Purkinje cell (primary cell): Measurements from ENCODE around the gene TRIM22. TPM values are rescaled to one million over a fixed set of nuclear protein-coding genes. Genes with fewer than 3 reads are reported as not detected.

Experiments
- polyA plus RNA-seq: library from polyadenylated mRNA; unstranded; fragments of >200 nt; fragmentation: Nextera tagmentation; gene quantifications from 2 replicates; pipeline ENCODE4 v1.2.1, GENCODE V29; 2014

Gene TRIM22, protein sequence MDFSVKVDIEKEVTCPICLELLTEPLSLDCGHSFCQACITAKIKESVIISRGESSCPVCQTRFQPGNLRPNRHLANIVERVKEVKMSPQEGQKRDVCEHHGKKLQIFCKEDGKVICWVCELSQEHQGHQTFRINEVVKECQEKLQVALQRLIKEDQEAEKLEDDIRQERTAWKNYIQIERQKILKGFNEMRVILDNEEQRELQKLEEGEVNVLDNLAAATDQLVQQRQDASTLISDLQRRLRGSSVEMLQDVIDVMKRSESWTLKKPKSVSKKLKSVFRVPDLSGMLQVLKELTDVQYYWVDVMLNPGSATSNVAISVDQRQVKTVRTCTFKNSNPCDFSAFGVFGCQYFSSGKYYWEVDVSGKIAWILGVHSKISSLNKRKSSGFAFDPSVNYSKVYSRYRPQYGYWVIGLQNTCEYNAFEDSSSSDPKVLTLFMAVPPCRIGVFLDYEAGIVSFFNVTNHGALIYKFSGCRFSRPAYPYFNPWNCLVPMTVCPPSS
- 1.2 TPM in 1 of 2 replicates, not detected in the other for polyA plus RNA-seq

DNA sequence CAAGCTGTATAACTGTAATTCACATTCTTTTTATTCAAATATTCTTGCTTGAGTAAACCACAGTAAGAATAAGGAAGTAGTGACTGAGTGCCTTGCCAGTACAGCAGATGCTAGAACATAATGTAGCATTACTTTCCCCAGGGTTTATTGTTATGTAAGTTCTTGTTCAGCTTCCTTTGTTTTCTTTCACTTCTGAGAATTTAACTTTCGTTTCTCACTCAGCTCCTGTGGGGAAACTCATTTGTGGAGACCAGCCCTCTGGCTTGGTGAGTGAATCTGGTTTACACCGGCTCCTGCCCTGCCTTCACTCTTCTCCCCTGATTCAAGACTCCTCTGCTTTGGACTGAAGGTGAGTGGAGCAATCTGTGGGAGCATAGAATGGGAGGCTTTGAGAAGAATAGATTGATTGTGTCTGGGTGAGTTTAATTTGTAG lies at the start of gene TRIM22:
TSS of gene TRIM22 (plus strand) at position 240 of the 433 bp plus-strand sequence. CDS start 6,443 bp downstream, outside the sequence.

DNA sequence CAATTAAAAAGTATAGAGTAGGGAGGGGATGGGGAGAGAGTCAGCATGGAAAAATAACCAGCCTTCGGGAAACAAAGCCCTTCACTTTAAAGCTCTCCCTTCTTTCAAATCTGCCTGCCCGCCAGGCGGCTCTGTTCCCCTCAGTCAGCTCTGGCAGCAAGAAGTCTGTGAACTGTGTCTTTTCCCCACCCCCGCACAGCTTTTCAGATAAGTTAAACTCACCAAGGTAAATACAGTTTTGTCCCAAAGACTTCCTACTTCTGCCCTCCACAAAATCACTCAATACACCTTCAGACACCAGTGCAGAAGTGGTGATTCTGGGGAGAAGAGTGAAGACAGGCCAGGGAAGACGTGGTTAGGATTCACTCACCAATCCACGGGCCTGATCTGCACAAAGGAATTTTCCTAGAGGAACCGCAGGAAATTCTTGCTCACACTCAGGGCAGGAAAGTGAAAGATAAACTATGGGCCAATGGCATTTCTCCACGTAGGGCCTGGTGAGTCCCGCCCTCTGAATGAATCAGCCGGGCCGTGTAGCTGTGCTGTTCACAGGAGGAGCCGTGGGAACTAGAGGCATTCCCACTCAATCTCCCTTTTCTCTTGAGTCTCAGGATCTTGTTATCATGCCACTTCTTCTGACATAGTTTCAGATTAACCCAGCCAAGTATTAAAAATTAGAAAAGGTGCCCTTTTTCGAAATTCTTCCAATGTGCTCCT lies 4.8 kb upstream of the TRIM22 start, which contains the start of gene TRIM5:
TSS of gene TRIM5 (minus strand) at position 429 of the 717 bp plus-strand sequence. CDS start 4,897 bp downstream, outside the sequence.

DNA sequence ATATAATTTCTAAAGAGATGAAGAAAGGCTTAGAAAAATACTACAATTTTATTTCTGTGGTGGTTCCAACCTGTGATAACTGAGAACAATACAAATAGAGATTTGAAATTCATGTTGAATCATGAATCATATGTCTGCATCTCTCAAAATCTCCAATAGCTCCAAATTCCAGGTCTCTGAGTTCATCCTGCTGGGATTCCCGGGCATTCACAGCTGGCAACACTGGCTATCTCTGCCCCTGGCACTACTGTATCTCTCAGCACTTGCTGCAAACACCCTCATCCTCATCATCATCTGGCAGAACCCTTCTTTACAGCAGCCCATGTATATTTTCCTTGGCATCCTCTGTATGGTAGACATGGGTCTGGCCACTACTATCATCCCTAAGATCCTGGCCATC lies 46.8 kb downstream of the TRIM22 start, which contains the start of gene OR56B1:
TSS of gene OR56B1 (plus strand) at position 53 of the 400 bp plus-strand sequence. CDS start at position 122, 69 bp downstream.

DNA sequence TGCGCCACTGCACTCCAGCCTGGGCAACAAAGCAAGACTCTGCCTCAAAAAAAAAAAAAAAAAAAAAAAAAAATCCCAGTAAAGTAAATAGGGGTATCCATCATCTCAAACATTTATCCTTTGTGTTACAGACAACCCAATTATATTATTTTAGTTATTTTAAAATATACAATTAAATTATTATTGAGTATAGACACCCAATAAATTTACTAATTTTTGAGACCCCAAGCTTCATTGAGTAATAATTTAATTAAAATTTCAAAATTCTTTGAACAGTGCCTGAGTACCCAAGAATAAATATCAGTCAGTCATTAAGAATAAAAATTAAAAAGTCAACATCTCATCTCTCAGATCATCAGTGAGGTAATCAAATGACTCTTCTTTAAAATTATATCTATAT lies 64.4 kb downstream of the TRIM22 start, which contains the start of gene OR52N4:
TSS of gene OR52N4 (plus strand) at position 301 of the 400 bp plus-strand sequence. CDS start 498 bp downstream, outside the sequence.

Other genes starting within 250 kb of the TRIM22 start
- not detected in 2 replicates for gene OR51I1, start 248.3 kb upstream of the TRIM22 start, polyA plus RNA-seq
- not detected in 2 replicates for gene OR51I2, start 240.5 kb upstream of the TRIM22 start, polyA plus RNA-seq
- gene OR52D1, start 201.1 kb upstream of the TRIM22 start, polyA plus RNA-seq = not detected in 2 replicates
- not detected in 2 replicates for gene UBQLN3, start 179.8 kb upstream of the TRIM22 start, polyA plus RNA-seq
- gene UBQLNL, start 173.1 kb upstream of the TRIM22 start, polyA plus RNA-seq = not detected in 2 replicates
- gene OR52H1, start 141.2 kb upstream of the TRIM22 start, polyA plus RNA-seq = not detected in 2 replicates
- not detected in 2 replicates for gene OR52B6, start 108.9 kb upstream of the TRIM22 start, polyA plus RNA-seq
- 0.38 TPM in 1 of 2 replicates, not detected in the other for gene TRIM6, start 93.2 kb upstream of the TRIM22 start, polyA plus RNA-seq
- gene TRIM34, start 64.8 kb upstream of the TRIM22 start, polyA plus RNA-seq = not detected in 2 replicates
- gene TRIM5, start 4.7 kb upstream of the TRIM22 start, polyA plus RNA-seq = 0.56 and 4.4 TPM in 2 replicates
- not detected in 2 replicates for gene OR56B1, start 46.7 kb downstream of the TRIM22 start, polyA plus RNA-seq
- gene OR52N4, start 64.5 kb downstream of the TRIM22 start, polyA plus RNA-seq = not detected in 2 replicates
- gene OR52N5, start 93.6 kb downstream of the TRIM22 start, polyA plus RNA-seq = not detected in 2 replicates
- not detected in 2 replicates for gene OR52N1, start 101.5 kb downstream of the TRIM22 start, polyA plus RNA-seq
- not detected in 2 replicates for gene OR52N2, start 119.1 kb downstream of the TRIM22 start, polyA plus RNA-seq
- gene OR52E6, start 152.1 kb downstream of the TRIM22 start, polyA plus RNA-seq = not detected in 2 replicates
- gene OR52E8, start 167.9 kb downstream of the TRIM22 start, polyA plus RNA-seq = not detected in 2 replicates
- gene OR52E4, start 190.8 kb downstream of the TRIM22 start, polyA plus RNA-seq = not detected in 2 replicates
- not detected in 2 replicates for gene OR52E5, start 203.4 kb downstream of the TRIM22 start, polyA plus RNA-seq